GM13976 (cell line): ENCODE results near the gene WDFY1.

ENCODE experiments used
- DNase-seq: peaks from one replicate; pipeline ENCODE4 v3.0.0; 2012; ENCODE audit warnings: low spot score
- CTCF ChIP-seq: IDR thresholded peaks from 2 replicates; pipeline ENCODE4 v1.5.1; 2012; ENCODE audit warnings: borderline replicate concordance, mild to moderate bottlenecking; ENCODE audit not compliant: insufficient read depth; ENCODE audit errors: extremely low read depth, missing control alignments, control extremely low read depth
- in situ Hi-C: fragments of 300-500 bp; cut with MboI; formaldehyde crosslinking; loops from one replicate; pipeline ENCODE4 v1.12.0; 2022; ENCODE audit warnings: low sequenced_read_pairs, mixed read lengths, inconsistent platforms; ENCODE audit not compliant: unreplicated experiment

Gene WDFY1

GRCh38 chr2:223932816-223933800 lies 12.0 kb downstream of the WDFY1 start:
- in situ Hi-C loops, result no loop called here
- DNase-seq, result no peak
- TF ChIP-seq CTCF, result no peak

GRCh38 chr2:223930103-223930976 lies 14.8 kb downstream of the WDFY1 start:
- no peak for TF ChIP-seq CTCF
- in situ Hi-C loops, result no loop called here
- DNase-seq, result no peak

- TF ChIP-seq CTCF, result no peak
- in situ Hi-C loops, result no loop called here
- DNase-seq, result no peak
Measured at GRCh38 chr2:223929571-223930102, 15.5 kb downstream of the WDFY1 start.

GRCh38 chr2:223928113-223929006 lies 16.8 kb downstream of the WDFY1 start:
- in situ Hi-C loops, result no loop called here
- TF ChIP-seq CTCF, result no peak
- DNase-seq, result no peak

- DNase-seq, result no peak
- TF ChIP-seq CTCF, result no peak
- in situ Hi-C loops, result no loop called here
Measured at GRCh38 chr2:223925106-223925505, 20.0 kb downstream of the WDFY1 start.
